Kasumi-1 (cell line): Measurements from ENCODE around the gene BCKDK.
"Not testable (repeated sequence)": the region's sequence is repeated elsewhere in the genome, so short reads cannot be mapped to it uniquely, and the experiment has no call there.

Experiments
- DNase-seq, 2 experiments: peaks; one replicate each; lab custom pipeline; 2025; lab: John Stamatoyannopoulos, UW

The BCKDK gene

DNA sequence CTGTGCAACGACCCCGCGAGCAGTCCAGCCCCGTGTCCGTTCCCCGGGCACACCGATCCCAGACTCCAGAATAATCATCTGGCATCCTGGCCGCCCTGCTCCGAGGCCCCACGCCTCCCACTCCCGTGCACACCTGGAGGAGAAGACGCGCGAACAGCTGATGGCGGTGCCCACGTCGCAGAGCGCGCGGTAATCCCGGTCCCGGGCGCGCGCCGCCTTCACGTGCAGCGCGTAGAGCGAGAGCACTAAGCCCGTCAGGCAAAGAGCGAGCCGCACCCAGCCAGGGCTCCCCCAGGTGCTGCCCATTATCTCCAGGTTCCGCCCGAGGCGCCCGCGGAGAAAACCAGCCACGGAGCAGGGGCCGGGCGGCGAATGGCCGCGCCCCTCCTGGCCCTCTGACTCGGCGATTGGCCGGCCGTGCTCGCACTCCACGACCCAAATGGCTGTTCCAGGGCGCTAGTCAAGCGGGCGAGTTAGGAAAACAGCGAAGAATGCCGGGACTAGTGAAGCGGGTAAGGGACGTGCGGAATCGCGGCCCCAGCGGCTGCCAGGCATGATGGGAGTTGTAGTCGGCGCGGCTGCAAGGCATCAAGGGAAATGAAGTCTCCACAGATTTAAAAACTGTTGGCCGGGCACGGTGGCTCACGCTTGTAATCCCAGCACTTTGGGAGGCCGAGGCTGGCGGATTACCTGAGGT lies 13.6 kb upstream of the BCKDK start, which contains the start of gene VKORC1:
Gene VKORC1, minus strand, starts transcription at position 374 of the 697 bp plus-strand sequence. Its CDS starts 68 bp downstream, at position 306.
- peak; percentile 86 to 89 for DNase-seq

GRCh38 chr16:31099860-31100638 lies 8.1 kb upstream of the BCKDK start:
- DNase-seq: no peak

DNA sequence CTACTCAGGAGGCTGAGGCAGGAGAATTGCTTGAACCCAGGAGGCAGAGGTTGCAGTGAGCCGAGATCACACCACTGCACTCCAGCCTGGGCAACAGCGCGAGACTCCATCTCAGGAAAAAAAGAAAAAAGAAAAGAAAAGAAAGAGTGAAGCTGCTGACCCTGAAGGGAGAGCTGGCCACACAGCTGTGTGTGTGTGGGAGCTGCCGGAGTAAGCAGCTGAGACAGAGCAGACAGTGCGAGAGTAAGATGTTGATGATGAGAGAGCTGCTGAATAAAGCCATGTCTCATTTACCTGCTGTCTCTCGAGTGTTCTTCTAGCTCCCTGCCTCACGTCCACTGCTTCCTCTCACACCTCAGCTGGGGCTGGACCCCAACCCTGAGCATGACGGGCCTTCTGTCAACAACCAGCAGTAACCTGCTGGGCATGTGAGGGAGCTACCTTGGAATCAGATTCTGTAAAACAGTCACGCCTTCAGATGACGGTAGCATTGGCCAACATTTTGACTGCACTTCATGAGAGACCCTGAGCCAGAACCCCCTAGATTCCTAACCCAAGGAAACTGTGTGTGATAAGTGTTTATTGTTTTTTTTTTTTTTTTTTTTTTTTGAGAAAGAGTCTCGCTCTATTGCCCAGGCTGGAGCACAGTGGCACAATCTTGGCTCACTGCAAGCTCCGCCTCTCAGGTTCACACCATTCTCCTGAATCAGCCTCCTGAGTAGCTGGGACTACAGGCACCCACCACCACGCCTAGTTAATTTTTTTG lies 7.1 kb upstream of the BCKDK start:
- not testable (repeated sequence) for DNase-seq

DNA sequence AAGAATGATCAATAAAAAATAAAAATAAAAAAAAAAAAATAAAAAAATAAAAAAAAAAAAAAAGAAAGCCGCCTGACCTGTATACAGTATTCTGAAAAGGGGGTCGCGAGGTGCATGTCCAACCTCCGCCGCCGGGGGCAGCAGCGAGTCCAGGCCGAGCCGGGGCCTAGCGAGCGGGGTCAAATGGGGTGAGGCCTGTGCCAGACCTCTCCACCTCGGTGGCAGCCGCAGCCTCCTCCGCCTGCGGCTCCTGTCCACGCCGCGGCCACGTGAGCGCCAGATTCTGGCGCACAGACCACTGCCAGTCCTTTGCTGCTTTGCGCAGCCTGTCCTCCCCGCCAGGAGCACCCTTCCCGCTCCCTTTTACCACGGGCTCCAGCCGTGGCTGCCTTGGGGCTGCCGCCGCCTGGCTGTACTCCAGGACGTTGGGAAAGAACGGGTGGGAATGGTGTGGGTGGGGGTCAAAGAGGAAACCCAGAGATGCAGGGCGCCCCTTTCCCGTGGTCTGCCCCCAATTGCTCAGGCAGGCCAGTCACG lies 2.4 kb upstream of the BCKDK start:
- peak; percentile 45 to 46 for DNase-seq

DNA sequence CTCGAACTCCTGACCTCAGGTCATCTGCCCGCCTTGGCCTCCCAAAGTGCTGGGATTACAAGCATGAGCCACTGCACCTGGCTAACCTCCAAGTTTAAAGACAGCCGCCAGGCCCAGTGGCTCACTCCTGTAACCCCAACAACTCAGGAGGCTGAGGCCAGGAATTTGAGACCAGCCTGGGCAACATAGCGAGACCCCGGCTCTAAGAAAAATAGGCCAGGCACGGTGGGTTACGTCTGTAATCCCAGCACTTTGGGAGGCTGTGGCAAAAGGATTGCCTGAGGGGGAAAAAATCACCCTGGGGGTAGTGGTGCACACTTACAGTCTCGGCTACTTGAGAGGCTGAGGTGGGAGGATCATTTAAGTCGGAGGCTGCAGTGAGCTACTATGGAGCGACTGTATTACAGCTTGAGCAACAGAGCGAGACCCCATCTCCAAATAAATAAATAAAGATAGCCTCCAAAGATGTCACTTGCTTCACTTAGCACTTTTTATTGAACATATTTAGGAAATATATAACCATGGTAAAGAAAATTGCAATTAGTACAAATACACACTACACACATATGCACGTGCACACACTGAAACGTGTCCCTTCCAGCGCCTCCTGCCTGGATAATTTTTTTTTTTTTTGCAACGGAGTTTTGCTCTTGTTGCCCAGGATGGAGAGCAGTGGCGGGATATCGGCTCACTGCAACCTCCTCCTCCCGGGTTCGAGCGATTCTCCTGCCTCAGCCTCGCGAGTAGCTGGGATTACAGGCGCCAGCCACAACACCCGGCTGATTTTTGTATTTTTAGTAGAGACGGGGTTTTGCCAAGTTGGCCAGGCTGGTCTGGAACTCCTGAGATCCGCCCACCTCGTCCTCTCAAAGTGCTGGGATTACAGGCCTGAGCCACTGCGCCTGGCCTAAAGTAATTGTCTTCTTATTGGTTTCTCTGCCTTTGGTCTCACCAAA lies 1.4 kb upstream of the BCKDK start:
- DNase-seq: no peak

DNA sequence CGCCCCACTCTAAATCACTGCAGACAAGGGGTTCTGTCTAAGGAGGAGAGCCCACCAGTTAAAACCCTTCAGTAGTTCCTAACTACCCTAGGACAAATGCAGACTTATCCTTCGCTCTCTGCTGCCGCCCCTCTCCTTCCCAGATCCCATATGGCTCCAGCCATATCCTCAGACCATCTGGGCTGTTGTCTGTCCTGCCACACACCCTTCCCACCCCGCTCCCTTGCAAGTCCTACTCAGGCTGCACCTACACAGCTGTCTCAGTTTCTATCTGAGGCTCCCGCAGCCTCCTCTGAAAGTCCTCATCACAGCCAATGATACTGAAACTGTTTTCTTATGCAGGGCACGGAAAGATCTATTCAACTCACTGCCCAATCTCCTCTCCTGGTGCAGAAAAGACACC lies 720 bp upstream of the BCKDK start:
- no peak for DNase-seq

- DNase-seq: no peak
These were observed 790 bp downstream of the BCKDK start for GRCh38 chr16:31108794-31109558.

DNA sequence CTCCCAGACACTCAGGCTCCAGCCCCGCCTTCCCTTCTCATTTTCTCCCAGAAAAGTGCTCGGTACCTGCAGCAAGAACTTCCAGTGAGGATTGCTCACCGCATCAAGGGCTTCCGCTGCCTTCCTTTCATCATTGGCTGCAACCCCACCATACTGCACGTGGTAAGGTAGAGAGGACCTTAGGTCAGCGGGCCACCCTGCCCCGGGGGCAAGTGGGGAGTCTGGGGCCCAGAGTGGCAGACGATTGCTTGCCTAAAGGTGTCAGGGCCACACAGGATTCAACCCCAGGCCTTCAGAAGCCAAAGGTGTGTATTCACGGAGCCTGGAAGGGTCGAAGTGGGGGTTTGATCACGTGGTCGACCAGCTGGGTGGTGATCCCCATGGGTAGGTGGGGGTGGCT lies 1.4 kb downstream of the BCKDK start:
- no peak for DNase-seq

DNA sequence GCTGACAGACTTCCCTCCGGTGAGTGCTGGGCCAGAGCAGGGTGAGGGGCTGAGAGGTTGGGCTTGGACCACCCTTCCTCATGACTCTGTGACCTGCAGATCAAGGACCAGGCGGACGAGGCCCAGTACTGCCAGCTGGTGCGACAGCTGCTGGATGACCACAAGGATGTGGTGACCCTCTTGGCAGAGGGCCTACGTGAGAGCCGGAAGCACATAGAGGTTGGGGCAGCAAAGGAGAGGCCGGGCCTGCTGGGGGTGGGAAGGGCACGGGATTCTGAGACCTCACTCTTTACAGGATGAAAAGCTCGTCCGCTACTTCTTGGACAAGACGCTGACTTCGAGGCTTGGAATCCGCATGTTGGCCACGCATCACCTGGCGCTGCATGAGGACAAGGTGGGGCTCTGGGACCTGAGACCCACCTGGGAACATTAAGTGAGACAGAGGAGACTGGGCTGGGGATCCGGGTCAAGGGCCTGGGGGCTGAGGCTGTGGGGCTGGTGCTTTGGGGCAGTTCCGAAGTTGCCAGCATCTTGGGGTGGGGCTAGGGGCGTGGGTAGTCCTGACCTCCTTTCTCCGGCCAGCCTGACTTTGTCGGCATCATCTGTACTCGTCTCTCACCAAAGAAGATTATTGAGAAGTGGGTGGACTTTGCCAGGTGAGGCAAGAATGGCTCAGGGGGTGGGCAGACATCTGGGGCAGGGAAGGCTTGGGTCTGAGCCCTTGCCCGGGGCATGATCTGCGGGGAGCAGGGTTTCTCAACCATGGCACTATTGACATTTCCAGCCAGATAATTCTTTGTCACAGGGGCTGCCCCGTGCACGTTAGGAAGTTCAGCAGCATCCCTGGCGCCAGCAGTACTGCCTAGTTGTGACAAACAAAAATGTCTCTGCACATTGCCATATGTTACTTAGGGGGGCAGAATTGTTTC lies 2.2 kb downstream of the BCKDK start:
- DNase-seq: no peak

GRCh38 chr16:31111881-31112466 lies 3.8 kb downstream of the BCKDK start:
- DNase-seq: no peak

- DNase-seq: no peak
These were observed 4.5 kb downstream of the BCKDK start for GRCh38 chr16:31112711-31113110.

- DNase-seq: peak; percentile 34 to 39
These were observed 5.2 kb downstream of the BCKDK start for GRCh38 chr16:31113121-31114120.

- no peak for DNase-seq
These were observed 6.3 kb downstream of the BCKDK start for GRCh38 chr16:31114468-31114867.

DNA sequence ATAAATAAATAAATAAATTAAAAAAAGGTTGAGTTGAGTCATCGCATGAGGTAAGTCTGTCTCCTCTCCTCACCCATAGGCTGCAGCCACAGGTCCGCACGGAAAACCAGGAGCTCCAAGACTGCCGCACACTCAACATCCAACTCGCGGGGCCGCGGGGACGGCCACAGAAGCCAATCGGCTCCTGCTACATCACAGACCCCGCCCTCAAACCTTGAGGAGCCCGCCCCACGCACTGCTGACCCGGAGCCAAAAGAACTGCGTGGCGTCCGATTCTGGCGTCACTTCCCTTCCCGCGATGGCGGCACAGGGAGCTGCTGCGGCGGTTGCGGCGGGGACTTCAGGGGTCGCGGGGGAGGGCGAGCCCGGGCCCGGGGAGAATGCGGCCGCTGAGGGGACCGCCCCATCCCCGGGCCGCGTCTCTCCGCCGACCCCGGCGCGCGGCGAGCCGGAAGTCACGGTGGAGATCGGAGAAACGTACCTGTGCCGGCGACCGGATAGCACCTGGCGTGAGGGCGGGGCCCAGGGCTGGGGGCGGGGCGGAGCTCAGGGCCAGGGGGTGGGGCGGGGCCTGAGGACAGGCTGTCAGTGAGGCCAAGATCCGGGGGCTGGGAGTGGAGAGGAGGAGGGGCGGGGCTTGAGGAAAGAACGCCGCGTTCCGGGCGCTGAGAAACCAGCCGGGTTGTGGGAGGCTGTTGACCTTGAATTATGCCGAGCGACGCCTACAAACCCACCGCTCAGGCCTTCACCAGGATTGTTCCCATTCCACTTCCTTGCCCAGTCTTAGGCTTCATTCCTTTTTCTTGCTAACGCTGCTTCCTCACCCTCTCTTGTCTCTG lies 9.4 kb downstream of the BCKDK start, which contains the start of gene KAT8:
Gene KAT8, plus strand, starts transcription at position 281 of the 839 bp plus-strand sequence. Its CDS starts 18 bp downstream, at position 299.
- DNase-seq: peak; percentile 86 to 90

GRCh38 chr16:31118223-31119155 lies 10.3 kb downstream of the BCKDK start:
- DNase-seq: no peak
